ENCODE results near the gene DAPK1.

The DAPK1 gene

GRCh38 chr9:87655731-87656130, 158.1 kb downstream of the DAPK1 start:
- Histone ChIP-seq H3K4me1 (ENCODE audit: insufficient read depth, low read length) (no peaks in the 10 kb centered on the region), H3K36me3 (ENCODE audit: insufficient read depth, low read length) (no peaks in the 10 kb centered on the region), H3K9me3 (ENCODE audit: insufficient read depth, low read length, severe bottlenecking) (no peaks in the 10 kb centered on the region), H3K4me3 (ENCODE audit: low read depth in 1 of 2, low read length in 2 of 2) (no peak overlapping the region), H3K27ac (ENCODE audit: low read length) (no peak overlapping the region), H3K9ac (ENCODE audit: low read depth, low read length) (no peak overlapping the region), H3K79me2 (ENCODE audit: insufficient read depth, low read length) (no peaks in the 10 kb centered on the region), H3K4me2 (ENCODE audit: insufficient read depth, low read length) (no peak overlapping the region), H3K27me3 (ENCODE audit: insufficient read depth, low read length, poor library complexity) (no peaks in the 10 kb centered on the region), H4K20me1 (ENCODE audit: insufficient read depth, low read length) (no peaks in the 10 kb centered on the region), H2AFZ (ENCODE audit: low read depth, low read length) (no peak overlapping the region)
- DNase-seq (no peak), ATAC-seq (ENCODE audit: insufficient read depth, low read depth) (no peak)
- no peak for TF ChIP-seq CTCF (IDR thresholded peaks at IDR 0.05; ENCODE audit: borderline replicate concordance, extremely low read depth, low read length, poor library complexity, severe bottlenecking)
- TF ChIP-seq EZH2 (IDR thresholded peaks at IDR 0.05; ENCODE audit: borderline replicate concordance, low read depth, low read length, severe bottlenecking): no peak

- Histone ChIP-seq H3K4me1 (ENCODE audit: insufficient read depth, low read length) (no peaks in the 10 kb centered on the region), H3K36me3 (ENCODE audit: insufficient read depth, low read length) (no peaks in the 10 kb centered on the region), H3K27me3 (ENCODE audit: insufficient read depth, low read length, poor library complexity) (no peaks in the 10 kb centered on the region), H3K9me3 (ENCODE audit: insufficient read depth, low read length, severe bottlenecking) (no peaks in the 10 kb centered on the region), H4K20me1 (ENCODE audit: insufficient read depth, low read length) (no peaks in the 10 kb centered on the region), H2AFZ (ENCODE audit: low read depth, low read length) (no peak overlapping the region), H3K27ac (ENCODE audit: low read length) (no peak overlapping the region), H3K9ac (ENCODE audit: low read depth, low read length) (no peak overlapping the region), H3K4me2 (ENCODE audit: insufficient read depth, low read length) (no peak overlapping the region), H3K4me3 (ENCODE audit: low read depth in 1 of 2, low read length in 2 of 2) (no peak overlapping the region), H3K79me2 (ENCODE audit: insufficient read depth, low read length) (no peaks in the 10 kb centered on the region)
- no peak for TF ChIP-seq EZH2 (IDR thresholded peaks at IDR 0.05; ENCODE audit: borderline replicate concordance, low read depth, low read length, severe bottlenecking)
- TF ChIP-seq CTCF (IDR thresholded peaks at IDR 0.05; ENCODE audit: borderline replicate concordance, extremely low read depth, low read length, poor library complexity, severe bottlenecking): no peak
- no peak for ATAC-seq (ENCODE audit: insufficient read depth, low read depth)
- no peak for DNase-seq
Measured at GRCh38 chr9:87656485-87656884, 158.8 kb downstream of the DAPK1 start.

- H3K4me1 ChIP-seq (ENCODE audit: insufficient read depth, low read length): no peaks in the 10 kb centered on the region
- H3K4me3 ChIP-seq (ENCODE audit: low read depth in 1 of 2, low read length in 2 of 2): no peak overlapping the region
- H2AFZ ChIP-seq (ENCODE audit: low read depth, low read length): no peak overlapping the region
- DNase-seq (no peak), ATAC-seq (ENCODE audit: insufficient read depth, low read depth) (no peak)
- no peak overlapping the region for H3K27ac ChIP-seq (ENCODE audit: low read length)
- no peaks in the 10 kb centered on the region for H3K9me3 ChIP-seq (ENCODE audit: insufficient read depth, low read length, severe bottlenecking)
- H4K20me1 ChIP-seq (ENCODE audit: insufficient read depth, low read length): no peaks in the 10 kb centered on the region
- H3K79me2 ChIP-seq (ENCODE audit: insufficient read depth, low read length): no peaks in the 10 kb centered on the region
- H3K36me3 ChIP-seq (ENCODE audit: insufficient read depth, low read length): no peaks in the 10 kb centered on the region
- no peak for TF ChIP-seq EZH2 (IDR thresholded peaks at IDR 0.05; ENCODE audit: borderline replicate concordance, low read depth, low read length, severe bottlenecking)
- TF ChIP-seq CTCF (IDR thresholded peaks at IDR 0.05; ENCODE audit: borderline replicate concordance, extremely low read depth, low read length, poor library complexity, severe bottlenecking): no peak
- H3K27me3 ChIP-seq (ENCODE audit: insufficient read depth, low read length, poor library complexity): no peaks in the 10 kb centered on the region
- no peak overlapping the region for H3K4me2 ChIP-seq (ENCODE audit: insufficient read depth, low read length)
- H3K9ac ChIP-seq (ENCODE audit: low read depth, low read length): no peak overlapping the region
Measured at GRCh38 chr9:87657190-87657589, 159.5 kb downstream of the DAPK1 start.

GRCh38 chr9:87657893-87658292, 160.2 kb downstream of the DAPK1 start:
- Histone ChIP-seq H3K27me3 (ENCODE audit: insufficient read depth, low read length, poor library complexity) (no peaks in the 10 kb centered on the region), H3K4me3 (ENCODE audit: low read depth in 1 of 2, low read length in 2 of 2) (no peak overlapping the region), H3K36me3 (ENCODE audit: insufficient read depth, low read length) (no peaks in the 10 kb centered on the region), H3K4me1 (ENCODE audit: insufficient read depth, low read length) (no peaks in the 10 kb centered on the region), H3K27ac (ENCODE audit: low read length) (no peak overlapping the region), H3K9me3 (ENCODE audit: insufficient read depth, low read length, severe bottlenecking) (no peaks in the 10 kb centered on the region), H3K4me2 (ENCODE audit: insufficient read depth, low read length) (no peak overlapping the region), H3K79me2 (ENCODE audit: insufficient read depth, low read length) (no peaks in the 10 kb centered on the region), H4K20me1 (ENCODE audit: insufficient read depth, low read length) (no peaks in the 10 kb centered on the region), H3K9ac (ENCODE audit: low read depth, low read length) (no peak overlapping the region), H2AFZ (ENCODE audit: low read depth, low read length) (no peak overlapping the region)
- DNase-seq (no peak), ATAC-seq (ENCODE audit: insufficient read depth, low read depth) (no peak)
- no peak for TF ChIP-seq EZH2 (IDR thresholded peaks at IDR 0.05; ENCODE audit: borderline replicate concordance, low read depth, low read length, severe bottlenecking)
- no peak for TF ChIP-seq CTCF (IDR thresholded peaks at IDR 0.05; ENCODE audit: borderline replicate concordance, extremely low read depth, low read length, poor library complexity, severe bottlenecking)

Data from DND-41 (cell line).